Brain pericyte (primary cell): Measurements from ENCODE around the gene TRIM33.

Experiments used
- DNase-seq: peaks from one replicate; pipeline ENCODE4 v3.0.0-alpha.2; 2012; ENCODE audit warnings: low read depth, low spot score

Gene TRIM33

DNA sequence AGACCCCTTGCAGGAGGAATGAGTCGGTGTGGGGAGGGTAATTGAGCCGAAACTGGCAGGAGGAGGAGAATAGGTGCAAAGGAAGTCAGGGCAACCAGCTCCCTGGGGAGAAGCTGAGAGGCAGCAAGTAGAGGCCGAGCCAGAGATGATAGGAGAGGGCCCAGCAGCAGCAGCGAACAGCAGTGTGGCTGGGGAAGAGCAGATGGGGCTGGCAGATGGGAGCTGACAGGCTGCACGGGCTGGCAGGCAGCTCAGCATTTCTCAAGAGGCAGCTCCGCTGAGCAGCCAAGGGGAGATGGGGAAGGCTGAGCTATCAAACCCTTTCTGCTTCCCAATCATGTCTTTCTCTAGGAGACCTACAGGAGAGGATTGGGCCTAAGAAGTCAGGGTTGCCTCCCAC lies 158.2 kb downstream of the TRIM33 start:
- DNase-seq = no peak

DNA sequence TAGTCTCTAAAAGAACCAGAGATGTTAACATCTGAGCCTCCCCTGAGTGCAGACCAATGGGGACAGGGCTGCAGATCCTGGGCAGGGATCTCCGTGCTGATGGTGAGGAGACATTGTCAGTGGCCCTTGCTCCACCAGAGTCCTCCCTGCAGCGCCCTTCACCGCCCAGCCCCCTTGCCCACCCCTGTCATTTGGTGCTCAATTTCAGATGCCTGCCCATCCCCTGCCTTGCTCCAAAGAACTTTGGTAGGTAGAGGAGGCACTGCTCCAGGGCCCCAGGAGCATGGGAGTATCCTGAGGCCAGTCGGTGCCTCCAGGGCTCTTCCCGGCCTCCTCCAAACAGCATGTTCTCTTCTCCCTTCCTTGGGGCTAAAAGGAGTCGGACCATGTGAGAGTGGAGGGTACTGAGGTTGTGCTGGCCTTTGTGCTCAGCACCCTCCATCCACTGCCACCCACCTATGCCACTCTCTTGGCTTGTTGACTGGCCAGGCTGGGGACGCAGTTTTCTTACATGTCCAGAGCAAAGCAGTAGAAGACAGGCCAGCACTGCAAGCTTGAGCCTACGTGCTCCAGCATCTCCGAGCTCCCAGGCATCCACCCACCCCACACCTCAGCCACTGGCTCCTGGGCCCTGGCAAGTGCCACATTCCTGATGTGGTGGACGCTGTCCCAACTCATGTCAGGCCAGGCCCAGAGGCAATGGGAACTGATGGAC lies 160.1 kb downstream of the TRIM33 start:
- no peak for DNase-seq

DNA sequence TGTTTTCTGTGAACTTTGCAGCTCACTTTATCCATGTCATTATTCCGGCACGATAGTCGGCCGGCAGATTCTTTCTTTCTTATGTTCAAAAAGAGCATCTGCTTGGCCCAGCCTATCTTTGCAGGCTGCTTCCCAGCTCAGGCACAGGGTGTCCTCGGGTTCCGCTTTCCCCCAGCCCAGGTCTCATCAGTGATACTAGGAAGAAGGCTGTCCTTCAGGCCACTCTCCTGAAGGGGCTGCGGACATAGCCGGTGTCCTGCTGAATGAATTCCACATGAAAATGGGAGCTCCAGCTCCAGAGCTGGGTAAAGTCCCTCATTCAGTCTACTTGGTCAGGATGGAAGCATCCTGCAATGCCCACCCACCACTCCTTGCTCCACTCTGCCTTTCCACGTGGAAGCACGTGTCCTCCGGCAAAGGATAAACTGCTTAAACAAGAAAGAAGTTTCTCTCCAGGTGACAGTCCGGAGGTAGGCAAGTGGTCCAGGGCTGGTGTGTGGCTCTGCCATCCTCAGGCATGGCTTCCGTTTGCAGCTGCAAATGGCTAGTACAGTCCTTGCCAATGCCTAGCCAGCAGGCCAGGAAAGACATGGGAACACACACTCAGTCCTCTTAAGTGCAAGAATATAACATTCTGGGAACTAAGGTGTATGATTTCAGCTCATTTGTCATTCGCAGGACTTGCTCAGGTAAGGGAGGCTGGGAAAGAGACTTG lies 161.0 kb downstream of the TRIM33 start:
- no peak for DNase-seq

DNA sequence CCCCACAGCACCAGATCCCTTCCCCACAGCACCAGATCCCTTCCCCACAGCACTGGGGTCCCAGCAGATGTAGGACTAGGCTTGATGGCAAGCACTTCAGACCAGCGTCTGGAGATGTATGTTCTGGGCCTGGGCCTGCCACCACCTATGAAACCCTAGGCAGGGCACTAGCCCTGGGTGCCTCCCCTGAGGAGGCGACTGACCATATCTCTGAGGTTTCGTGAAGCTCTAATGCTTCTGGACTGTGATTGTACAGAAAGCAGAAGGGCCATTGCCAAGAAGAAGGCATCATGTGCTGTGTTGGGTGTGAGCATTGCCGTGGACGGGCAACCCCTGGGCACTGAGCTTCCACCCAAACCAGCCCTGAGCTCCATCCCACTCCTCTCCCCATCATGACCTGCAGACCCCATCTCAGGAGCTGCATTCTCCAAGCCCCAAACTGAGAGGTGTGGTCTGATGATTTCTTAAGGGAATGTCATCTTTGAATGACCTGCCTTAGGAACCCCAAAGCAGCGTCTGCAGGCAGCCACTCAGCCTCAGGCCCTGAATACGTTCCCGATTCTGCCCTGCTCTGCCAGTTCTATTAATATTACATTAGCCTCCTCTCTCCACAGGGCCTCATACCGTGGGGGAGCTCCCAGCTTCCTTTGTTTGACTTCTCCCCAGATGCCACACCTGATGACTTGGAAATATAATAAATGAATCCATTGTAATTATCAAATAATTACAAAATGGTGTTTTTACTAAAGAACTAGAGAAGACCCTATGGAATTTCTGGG lies 163.4 kb downstream of the TRIM33 start:
- DNase-seq = no peak

DNA sequence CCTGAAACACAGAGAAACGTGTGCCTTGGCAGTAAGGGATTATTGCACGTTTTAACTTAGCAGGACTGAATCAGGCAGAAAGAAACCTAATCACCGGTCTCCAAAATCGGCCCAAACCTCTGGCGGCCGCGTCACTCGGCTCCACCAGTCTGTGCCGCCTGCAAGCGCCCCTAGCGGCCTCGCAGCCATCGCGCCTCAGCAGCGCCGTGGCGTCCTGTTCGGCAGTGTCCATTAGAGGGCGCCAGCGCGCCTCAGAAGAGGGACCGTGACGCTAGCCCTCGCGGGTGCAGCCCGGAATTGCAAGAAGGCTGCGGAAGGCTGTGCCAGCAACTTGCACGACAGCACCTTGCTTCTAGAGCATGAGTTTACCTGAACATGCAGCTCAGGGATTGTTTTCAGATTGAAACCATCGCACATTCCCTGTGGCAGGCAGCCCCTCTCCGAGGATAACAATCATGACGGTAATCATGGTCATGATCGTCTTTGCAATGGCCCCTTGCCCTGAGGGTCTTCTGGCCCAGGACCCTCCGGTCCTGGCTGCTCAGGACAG lies 164.4 kb downstream of the TRIM33 start:
- DNase-seq = peak; percentile 96

DNA sequence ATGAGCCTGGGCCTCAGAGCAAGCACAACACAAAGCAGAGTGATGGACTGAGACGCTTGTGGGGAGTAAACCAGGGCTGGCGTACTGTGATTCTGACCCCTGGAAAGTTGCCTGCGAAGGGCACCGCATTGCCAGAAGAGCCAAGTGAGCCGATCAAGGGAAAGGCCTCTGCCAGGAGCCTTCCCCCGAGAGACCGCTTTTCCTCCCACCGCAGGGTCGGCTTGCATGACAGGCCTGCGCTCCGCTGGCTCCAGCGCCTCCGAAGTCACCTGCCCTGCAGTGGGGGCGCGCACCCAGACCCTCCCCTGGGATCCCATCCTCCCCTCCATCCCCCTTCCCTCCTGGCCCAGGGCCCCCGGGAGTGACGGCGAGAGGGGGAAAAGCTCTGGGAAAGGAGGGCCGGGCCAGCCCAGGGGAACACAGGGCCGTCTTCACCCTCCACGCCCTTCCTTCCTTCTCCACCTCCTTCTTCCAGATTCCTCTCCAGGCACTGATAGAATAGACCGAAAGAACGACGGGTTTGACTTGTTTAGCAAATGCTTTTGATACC lies 165.0 kb downstream of the TRIM33 start:
- DNase-seq = no peak

DNA sequence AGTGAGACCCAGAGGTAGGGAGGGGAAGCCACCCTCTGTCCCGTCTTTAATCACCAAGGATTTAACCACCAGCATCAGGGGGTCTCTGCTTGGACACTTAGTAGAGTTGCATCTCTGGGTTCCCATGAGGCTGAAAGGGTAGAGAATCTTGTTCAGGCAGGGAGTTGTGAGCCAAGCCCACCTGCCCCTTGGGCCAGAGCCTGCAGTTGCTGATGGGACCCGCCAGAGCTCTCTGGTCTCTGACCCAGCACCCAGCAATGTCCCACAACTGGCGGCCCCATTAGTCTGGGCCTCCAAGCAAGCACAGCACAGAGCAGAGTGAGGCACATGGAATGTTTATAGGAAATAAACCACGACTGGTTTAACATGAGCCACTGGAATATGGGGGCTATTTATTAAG lies 166.3 kb downstream of the TRIM33 start:
- DNase-seq = no peak
